ENCODE measurements around the gene SSX4. TPM values are rescaled to one million over a fixed set of nuclear protein-coding genes. Genes with fewer than 3 reads are reported as not detected.
"Not testable (repeated sequence)": the region's sequence is repeated elsewhere in the genome, so short reads cannot be mapped to it uniquely, and the experiment has no call there.

SSX4 gene, protein sequence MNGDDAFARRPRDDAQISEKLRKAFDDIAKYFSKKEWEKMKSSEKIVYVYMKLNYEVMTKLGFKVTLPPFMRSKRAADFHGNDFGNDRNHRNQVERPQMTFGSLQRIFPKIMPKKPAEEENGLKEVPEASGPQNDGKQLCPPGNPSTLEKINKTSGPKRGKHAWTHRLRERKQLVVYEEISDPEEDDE
- total RNA-seq, result not detected

DNA sequence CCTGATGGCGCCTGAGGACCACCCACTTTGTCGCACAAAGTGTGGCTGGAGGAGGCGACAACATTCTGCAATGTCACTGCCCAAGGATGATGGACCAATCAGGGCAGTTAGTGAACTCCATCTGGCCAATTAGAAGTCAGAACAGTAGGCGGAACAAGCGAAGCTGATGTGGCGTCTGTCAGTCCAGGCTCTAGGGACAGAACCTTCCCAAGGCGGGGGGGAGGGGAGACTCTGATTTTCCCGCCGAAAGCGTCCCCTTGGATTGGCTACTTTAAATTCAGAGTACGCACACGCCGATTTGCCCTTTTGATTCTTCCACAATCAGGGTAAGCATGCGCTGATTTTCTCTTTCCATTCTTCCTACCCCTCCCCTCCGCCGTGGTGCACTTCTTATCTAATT, at the start of gene SSX4:
Gene SSX4 (plus strand): TSS at position 301 of the 400 bp plus-strand sequence. CDS start 515 bp downstream, outside the sequence.
- H3K4me3 ChIP-seq (ENCODE audit: low read depth, poor library complexity, severe bottlenecking); DNase-seq (ENCODE audit: low spot score in 2 of 2); intact Hi-C loops (cut with DNase I; ENCODE audit: low total_unique reads): not testable (repeated sequence)
- WGBS, 2 donors, result no CpG with 5 or more reads among the region's 16 CpGs

DNA sequence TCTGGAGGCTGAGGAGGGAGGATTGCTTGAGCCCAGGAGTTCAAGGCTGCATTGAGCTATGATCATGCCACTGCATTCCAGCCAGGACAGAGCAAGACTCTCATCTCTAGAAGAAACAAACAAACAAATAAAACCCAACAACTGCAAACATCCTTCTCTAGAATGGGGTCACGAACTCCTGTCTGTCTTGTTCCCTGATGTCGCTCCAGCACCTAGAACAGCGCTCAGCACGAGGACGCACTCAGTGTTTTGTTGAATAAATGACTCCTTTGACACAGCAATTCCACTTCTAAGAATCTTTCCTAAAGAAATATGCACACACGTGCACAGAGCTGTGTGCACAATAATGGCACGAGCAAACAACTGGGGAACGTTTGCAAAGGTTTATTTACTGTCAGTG, 37.3 kb upstream of the SSX4 start:
- intact Hi-C loops (cut with DNase I; ENCODE audit: low total_unique reads); H3K4me3 ChIP-seq (ENCODE audit: low read depth, poor library complexity, severe bottlenecking); DNase-seq (ENCODE audit: low spot score in 2 of 2): not testable (repeated sequence)
- WGBS, 2 donors, result 47 to 51% methylated on average over 8 of the region's 8 CpGs

DNA sequence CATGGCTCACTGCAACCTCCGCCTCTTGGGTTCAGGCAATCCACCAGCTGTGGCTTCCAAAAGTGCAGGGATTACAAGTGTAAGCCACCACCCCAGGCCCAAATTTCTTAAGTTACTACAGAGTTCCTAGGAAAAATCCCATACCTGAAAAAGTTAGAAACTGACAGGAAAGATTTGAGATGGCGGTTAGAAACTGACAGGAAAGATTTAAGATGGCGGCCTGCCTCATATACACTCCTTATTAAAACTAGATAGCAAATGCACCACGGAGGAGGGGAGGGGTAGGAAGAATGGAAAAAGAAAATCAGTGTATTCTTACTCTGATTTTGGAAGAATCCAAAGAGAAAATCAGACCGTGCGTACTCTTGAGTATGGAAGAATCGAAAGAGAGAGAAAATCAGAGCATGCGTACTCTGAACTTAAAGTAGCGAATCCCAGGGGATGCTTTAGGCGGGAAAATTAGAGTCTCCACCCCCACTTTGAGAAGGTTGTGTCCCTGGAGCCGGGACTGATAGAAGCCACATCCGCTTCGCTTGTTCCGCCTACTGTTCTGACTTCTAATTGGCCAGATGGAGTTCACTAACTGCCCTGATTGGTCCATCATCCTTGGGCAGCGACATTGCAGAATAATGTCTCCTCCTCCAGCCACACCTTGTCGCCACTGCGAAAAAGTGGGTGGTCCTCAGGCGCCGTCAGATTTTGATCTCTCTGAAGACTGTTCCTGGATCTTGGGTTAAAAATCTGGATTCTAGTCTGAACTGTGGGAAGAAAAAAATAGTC, 26.8 kb upstream of the SSX4 start, which contains the start of gene SSX3:
Gene SSX3 (minus strand): TSS at position 389 of the 780 bp plus-strand sequence. CDS start 1,454 bp downstream, outside the sequence.
- intact Hi-C loops (cut with DNase I; ENCODE audit: low total_unique reads); DNase-seq (ENCODE audit: low spot score in 2 of 2); H3K4me3 ChIP-seq (ENCODE audit: low read depth, poor library complexity, severe bottlenecking): not testable (repeated sequence)
- WGBS, 2 donors, result 90 to 93% methylated on average over 19 of the region's 19 CpGs

DNA sequence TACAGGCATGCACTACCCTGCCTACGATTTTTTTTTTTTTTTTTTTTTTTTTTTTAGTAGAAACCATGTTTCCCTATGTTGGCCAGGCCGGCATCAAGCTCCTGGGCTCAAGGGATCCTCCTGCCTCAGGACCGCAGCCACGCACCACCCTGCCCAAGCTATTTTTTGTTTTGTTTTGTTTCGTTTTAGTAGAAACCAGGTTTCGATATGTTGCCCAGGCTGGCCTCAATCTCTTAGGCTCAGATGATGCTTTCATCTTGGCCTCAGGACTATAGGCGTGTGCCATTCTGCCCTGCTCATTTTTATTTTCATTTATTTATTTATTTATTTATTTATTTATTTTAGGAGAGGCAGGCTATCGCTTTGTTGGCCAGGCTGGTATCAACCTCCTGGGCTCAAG, 25.7 kb upstream of the SSX4 start:
- TF ChIP-seq, protein P1, sequence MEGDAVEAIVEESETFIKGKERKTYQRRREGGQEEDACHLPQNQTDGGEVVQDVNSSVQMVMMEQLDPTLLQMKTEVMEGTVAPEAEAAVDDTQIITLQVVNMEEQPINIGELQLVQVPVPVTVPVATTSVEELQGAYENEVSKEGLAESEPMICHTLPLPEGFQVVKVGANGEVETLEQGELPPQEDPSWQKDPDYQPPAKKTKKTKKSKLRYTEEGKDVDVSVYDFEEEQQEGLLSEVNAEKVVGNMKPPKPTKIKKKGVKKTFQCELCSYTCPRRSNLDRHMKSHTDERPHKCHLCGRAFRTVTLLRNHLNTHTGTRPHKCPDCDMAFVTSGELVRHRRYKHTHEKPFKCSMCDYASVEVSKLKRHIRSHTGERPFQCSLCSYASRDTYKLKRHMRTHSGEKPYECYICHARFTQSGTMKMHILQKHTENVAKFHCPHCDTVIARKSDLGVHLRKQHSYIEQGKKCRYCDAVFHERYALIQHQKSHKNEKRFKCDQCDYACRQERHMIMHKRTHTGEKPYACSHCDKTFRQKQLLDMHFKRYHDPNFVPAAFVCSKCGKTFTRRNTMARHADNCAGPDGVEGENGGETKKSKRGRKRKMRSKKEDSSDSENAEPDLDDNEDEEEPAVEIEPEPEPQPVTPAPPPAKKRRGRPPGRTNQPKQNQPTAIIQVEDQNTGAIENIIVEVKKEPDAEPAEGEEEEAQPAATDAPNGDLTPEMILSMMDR (IDR thresholded peaks at IDR 0.05), result no peak
- no peak for TF ChIP-seq POLR2A (IDR thresholded peaks at IDR 0.05)
- intact Hi-C loops (cut with DNase I; ENCODE audit: low total_unique reads), result no loop called here
- DNase-seq (ENCODE audit: low spot score in 2 of 2), result no peak
- WGBS, 2 donors, result 91 to 97% methylated on average over 8 of the region's 8 CpGs
- no peak overlapping the region for H3K4me3 ChIP-seq (ENCODE audit: low read depth, poor library complexity, severe bottlenecking)

DNA sequence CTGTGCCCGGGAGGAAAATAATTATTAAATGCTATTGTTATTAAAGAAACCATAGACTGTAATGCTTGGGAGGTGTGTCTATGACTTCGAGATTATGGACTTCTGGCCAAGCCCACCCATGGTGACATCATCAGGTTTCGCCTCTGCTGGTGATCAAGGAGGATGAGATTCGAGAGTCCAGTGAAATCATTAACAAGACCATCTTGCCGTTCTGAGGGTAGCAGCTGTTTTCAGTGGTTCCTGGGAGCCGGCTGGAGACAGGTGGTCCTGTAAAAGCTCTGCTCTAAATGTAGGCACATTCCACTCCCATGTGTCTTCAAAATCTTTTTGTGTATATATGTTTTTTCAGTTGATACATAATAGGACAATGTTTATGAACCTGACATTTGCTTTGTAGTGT, 24.1 kb upstream of the SSX4 start:
- intact Hi-C loops (cut with DNase I; ENCODE audit: low total_unique reads); H3K4me3 ChIP-seq (ENCODE audit: low read depth, poor library complexity, severe bottlenecking); DNase-seq (ENCODE audit: low spot score in 2 of 2): not testable (repeated sequence)
- WGBS, 2 donors, result 57 to 76% methylated on average over 3 to 6 of the region's 6 CpGs

DNA sequence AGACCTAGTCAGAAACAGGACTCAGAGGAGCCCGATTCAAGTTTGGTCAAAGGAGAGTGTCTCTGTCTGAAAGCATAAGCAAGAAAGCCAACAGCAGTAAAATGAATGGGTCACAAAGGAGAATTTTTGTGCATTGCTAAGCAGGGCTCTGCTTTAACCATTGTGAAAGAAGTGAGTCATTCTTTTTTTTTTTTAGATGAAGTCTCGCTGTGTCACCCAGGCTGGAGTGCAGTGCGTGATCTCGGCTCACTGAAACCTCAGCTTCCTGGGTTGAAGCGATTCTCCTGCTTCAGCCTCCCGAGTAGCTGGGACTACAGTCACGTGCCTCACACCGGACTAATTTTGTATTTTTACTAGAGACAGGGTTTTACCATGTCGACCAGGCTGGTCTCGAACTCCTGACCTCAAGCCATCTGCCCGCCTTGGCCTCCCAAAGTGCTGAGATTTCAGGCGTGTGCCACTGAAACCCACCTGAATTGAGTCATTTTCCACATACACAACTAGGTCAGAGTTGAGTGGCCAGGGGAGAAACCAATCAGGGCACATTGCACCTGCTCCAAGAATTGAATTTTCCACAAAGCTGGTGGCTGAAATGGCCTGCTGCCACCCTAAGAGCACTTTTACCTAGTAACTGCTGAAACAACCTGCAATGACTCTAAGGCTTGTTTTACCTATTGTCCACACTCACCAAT, 15.5 kb upstream of the SSX4 start:
- DNase-seq (ENCODE audit: low spot score in 2 of 2); H3K4me3 ChIP-seq (ENCODE audit: low read depth, poor library complexity, severe bottlenecking); intact Hi-C loops (cut with DNase I; ENCODE audit: low total_unique reads): not testable (repeated sequence)
- no CpG with 5 or more reads among the region's 12 CpGs for WGBS, 2 donors

DNA sequence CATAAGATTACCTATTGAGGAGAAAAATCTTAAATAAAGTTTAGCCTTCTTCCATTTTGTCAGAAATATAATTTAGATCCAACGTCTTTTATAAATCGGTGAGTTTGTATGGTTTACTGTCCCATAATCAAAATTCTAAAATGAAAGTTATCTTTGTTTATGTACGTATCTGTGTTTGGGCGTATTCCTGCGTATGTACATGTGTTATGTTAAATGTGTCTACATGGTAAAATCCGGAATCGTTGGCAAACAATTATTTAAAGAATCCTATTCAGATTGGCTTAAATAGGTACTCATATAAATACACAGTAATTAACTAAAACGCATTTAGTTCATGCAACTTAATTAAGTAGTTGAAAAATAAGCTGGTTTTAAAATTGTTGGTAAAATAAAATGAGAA, 12.9 kb upstream of the SSX4 start:
- WGBS, 2 donors, result no CpG with 5 or more reads among the region's 8 CpGs
- H3K4me3 ChIP-seq (ENCODE audit: low read depth, poor library complexity, severe bottlenecking); DNase-seq (ENCODE audit: low spot score in 2 of 2); intact Hi-C loops (cut with DNase I; ENCODE audit: low total_unique reads): not testable (repeated sequence)

DNA sequence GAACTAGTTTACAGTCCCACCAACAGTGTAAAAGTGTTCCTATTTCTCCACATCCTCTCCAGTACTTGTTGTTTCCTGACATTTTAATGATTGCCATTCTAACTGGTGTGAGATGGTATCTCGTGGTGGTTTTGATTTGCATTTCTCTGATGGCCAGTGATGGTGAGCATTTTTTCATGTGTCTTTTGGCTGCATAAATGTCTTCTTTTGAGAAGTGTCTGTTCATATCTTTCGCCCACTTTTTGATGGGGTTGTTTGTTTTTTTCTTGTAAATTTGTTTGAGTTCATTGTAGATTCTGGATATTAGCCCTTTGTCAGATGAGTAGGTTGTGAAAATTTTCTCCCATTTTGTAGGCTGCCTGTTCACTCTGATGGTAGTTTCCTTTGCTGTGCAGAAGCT, 13.6 kb downstream of the SSX4 start:
- WGBS, 2 donors, result 65 to 81% methylated on average over 2 of the region's 2 CpGs
- intact Hi-C loops (cut with DNase I; ENCODE audit: low total_unique reads); H3K4me3 ChIP-seq (ENCODE audit: low read depth, poor library complexity, severe bottlenecking); DNase-seq (ENCODE audit: low spot score in 2 of 2): not testable (repeated sequence)

DNA sequence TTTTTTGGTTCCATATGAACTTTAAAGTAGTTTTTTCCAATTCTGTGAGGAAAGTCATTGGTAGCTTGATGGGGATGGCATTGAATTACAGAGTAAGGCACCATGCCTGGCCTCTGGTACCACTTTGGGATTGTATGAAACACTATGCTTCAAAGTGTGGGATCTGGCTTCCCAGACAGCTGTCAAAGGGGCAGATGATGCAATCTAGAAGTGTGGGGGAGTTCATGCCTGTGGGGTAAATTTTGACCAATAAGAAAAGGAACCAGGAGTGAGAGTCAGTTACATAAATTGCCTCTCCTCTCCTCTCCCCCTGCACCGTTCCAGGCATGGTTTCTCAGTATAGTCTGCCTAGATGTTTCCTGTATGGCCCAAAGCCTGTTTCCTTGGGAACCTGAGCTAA, 14.5 kb downstream of the SSX4 start:
- H3K4me3 ChIP-seq (ENCODE audit: low read depth, poor library complexity, severe bottlenecking); intact Hi-C loops (cut with DNase I; ENCODE audit: low total_unique reads): not testable (repeated sequence)
- WGBS, 2 donors, result 13 to 38% methylated on average over 1 of the region's 1 CpG
- peak in 1 of 2 donors; percentile 10 for DNase-seq (ENCODE audit: low spot score in 2 of 2)

DNA sequence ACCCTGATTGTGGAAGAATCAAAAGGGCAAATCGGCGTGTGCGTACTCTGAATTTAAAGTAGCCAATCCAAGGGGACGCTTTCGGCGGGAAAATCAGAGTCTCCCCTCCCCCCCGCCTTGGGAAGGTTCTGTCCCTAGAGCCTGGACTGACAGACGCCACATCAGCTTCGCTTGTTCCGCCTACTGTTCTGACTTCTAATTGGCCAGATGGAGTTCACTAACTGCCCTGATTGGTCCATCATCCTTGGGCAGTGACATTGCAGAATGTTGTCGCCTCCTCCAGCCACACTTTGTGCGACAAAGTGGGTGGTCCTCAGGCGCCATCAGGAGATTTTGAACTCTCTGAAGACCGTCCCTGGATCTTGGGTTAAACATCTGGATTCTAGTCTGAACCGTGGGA, 28.5 kb downstream of the SSX4 start, which contains the start of gene SSX4B:
Gene SSX4B (minus strand): TSS at position 101 of the 400 bp plus-strand sequence. CDS start 588 bp downstream, outside the sequence.
- WGBS, 2 donors, result no CpG with 5 or more reads among the region's 15 CpGs
- H3K4me3 ChIP-seq (ENCODE audit: low read depth, poor library complexity, severe bottlenecking); DNase-seq (ENCODE audit: low spot score in 2 of 2); intact Hi-C loops (cut with DNase I; ENCODE audit: low total_unique reads): not testable (repeated sequence)

DNA sequence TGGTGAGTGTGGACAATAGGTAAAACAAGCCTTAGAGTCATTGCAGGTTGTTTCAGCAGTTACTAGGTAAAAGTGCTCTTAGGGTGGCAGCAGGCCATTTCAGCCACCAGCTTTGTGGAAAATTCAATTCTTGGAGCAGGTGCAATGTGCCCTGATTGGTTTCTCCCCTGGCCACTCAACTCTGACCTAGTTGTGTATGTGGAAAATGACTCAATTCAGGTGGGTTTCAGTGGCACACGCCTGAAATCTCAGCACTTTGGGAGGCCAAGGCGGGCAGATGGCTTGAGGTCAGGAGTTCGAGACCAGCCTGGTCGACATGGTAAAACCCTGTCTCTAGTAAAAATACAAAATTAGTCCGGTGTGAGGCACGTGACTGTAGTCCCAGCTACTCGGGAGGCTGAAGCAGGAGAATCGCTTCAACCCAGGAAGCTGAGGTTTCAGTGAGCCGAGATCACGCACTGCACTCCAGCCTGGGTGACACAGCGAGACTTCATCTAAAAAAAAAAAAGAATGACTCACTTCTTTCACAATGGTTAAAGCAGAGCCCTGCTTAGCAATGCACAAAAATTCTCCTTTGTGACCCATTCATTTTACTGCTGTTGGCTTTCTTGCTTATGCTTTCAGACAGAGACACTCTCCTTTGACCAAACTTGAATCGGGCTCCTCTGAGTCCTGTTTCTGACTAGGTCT, 43.8 kb downstream of the SSX4 start:
- DNase-seq (ENCODE audit: low spot score in 2 of 2); intact Hi-C loops (cut with DNase I; ENCODE audit: low total_unique reads); H3K4me3 ChIP-seq (ENCODE audit: low read depth, poor library complexity, severe bottlenecking): not testable (repeated sequence)
- WGBS, 2 donors, result no CpG with 5 or more reads among the region's 12 CpGs

DNA sequence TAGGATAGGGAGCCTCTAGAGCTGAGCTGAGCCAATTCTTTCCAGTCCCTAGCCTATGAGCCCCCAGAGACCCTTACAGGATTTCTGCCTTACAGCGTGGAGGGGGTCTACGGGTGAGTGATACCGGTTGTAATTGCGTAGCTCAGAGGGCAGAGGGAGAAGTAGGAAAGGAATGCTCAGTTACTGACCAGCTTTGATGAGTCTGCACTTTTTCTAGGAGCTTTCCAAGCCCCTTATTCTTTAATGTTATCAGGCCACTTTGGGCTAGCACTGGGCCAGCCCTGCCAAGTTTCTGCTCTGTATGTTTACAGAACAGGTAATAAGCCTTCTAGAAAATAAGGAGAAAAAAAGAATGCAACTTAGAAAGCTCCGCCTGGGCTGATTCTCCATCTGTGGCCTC, 46.3 kb downstream of the SSX4 start:
- WGBS, 2 donors, result 69 to 80% methylated on average over 2 to 5 of the region's 5 CpGs
- intact Hi-C loops (cut with DNase I; ENCODE audit: low total_unique reads); H3K4me3 ChIP-seq (ENCODE audit: low read depth, poor library complexity, severe bottlenecking); DNase-seq (ENCODE audit: low spot score in 2 of 2): not testable (repeated sequence)

DNA sequence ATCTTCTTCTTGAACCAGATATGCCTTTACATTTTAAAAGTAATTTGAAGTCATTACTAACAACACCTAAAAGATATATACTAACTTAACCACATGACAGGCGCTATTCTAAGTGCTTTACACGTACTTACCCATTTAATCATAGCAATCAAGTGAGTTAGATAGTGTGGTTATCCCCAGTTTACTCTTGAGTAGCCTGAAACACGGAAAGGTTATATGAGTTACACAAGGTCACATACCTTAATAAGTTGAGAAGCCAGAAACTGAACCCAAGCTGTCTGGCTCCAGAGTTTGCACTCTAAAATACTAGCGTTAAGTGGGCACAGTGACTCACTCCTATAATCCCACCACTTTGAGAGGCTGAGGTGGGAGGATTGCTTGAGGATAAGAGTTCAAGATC, 46.8 kb downstream of the SSX4 start:
- 73 to 78% methylated on average over 4 of the region's 4 CpGs for WGBS, 2 donors
- DNase-seq (ENCODE audit: low spot score in 2 of 2), result not testable (repeated sequence)

More for the DNA sequence above, 46.8 kb downstream of the SSX4 start:
- H3K4me3 ChIP-seq (ENCODE audit: low read depth, poor library complexity, severe bottlenecking); intact Hi-C loops (cut with DNase I; ENCODE audit: low total_unique reads): not testable (repeated sequence)

Data from lower leg skin (tissue), 4 donors.